ENCODE data around the gene UTP14C.

DNA sequence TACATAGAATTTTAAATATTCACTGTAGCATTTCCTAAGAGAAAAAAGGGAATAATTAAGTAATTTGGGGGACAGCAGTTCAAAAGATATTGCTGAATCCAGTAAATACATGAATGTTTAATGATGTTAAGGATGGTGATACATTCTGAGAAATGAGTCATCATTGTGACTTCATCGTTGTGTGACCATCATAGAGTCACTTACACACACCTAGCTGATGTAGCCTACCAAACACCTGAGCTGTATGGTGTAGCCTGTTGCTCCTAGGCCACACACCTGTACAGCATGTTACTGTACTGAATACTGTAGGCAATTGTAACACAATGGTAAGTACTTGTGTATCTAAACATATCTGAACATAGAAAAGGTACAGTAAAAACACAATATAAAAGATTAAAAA lies 48.1 kb upstream of the UTP14C start:
- TF ChIP-seq POLR2A (IDR thresholded peaks at IDR 0.05) = no peak
- TF ChIP-seq, protein P1, sequence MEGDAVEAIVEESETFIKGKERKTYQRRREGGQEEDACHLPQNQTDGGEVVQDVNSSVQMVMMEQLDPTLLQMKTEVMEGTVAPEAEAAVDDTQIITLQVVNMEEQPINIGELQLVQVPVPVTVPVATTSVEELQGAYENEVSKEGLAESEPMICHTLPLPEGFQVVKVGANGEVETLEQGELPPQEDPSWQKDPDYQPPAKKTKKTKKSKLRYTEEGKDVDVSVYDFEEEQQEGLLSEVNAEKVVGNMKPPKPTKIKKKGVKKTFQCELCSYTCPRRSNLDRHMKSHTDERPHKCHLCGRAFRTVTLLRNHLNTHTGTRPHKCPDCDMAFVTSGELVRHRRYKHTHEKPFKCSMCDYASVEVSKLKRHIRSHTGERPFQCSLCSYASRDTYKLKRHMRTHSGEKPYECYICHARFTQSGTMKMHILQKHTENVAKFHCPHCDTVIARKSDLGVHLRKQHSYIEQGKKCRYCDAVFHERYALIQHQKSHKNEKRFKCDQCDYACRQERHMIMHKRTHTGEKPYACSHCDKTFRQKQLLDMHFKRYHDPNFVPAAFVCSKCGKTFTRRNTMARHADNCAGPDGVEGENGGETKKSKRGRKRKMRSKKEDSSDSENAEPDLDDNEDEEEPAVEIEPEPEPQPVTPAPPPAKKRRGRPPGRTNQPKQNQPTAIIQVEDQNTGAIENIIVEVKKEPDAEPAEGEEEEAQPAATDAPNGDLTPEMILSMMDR (IDR thresholded peaks at IDR 0.05) = no peak
